GM18498 (cell line): ENCODE measurements around the gene OLR1.

ENCODE experiments used
- ATAC-seq: cut with Tn5 transposase; IDR thresholded peaks from one replicate; pipeline ENCODE4 v1.9.1; 2021; ENCODE audit warnings: mild to moderate bottlenecking, moderate library complexity; ENCODE audit not compliant: unreplicated experiment

The OLR1 gene

GRCh38 chr12:10154145-10154496, 17.8 kb downstream of the OLR1 start:
- peak; percentile 17 for ATAC-seq

DNA sequence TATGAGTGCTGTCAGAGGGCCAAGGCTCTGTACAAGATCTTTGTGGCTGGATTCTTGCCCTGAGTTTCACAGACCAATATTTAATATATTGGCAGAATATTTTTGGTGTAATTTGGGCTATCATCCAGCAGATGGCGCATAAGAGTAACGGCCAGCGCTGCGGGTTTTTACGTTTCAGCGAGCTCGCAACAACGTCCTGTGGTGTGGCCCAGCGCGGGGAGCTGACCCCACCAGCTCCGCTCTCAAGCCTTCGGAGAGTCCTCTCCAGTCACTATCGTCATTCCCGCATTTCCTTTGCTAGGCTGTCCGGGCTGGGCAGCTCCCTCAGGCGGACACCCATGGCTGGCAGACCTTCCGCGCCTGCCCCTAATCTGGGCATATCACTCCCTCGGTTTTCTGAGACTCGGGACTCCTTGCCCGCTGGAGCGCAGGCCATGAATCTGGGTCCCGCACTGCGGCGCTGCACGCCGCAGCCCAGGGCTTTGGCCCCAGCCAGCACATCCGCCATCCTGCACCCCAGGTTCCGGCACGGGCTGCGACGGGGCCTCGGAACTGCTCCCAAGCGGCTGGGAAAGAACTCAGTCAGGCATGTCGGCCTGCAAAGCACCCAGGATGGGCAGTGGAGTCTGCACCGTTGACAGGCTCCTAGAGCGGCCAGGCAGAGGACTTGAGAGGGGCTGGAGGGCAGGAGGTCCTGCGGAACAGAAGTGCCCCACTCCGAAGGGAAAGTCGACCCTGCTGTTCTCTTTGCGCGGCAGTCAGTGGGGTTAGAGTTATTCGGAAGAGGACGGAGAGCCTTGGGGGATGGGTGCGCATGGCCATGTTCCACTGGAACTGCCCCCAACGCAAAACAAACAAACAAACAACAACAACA, 18.4 kb downstream of the OLR1 start:
- peak; percentile 69 for ATAC-seq

DNA sequence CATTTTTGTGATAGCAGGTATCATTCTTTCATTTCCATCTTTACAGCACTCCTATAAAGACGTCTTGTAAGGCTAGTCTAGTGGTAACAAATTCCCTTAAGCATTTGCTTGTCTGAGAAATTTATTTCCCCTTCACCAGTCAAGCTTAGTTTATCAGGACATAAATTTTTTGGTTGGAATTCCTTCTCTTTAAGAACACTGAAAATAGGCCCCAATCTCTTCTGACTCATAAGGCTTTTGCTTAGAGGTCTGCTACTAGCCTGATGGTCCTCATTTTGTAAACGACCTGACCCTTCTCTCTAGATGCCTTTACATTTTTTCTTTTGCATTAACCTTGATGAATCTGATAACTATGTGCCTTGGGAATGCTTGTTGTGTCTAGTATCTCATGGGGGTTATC, 20.3 kb downstream of the OLR1 start:
- no peak for ATAC-seq

- ATAC-seq: peak; percentile 80
Observed at GRCh38 chr12:10147714-10148403, 24.1 kb downstream of the OLR1 start.

DNA sequence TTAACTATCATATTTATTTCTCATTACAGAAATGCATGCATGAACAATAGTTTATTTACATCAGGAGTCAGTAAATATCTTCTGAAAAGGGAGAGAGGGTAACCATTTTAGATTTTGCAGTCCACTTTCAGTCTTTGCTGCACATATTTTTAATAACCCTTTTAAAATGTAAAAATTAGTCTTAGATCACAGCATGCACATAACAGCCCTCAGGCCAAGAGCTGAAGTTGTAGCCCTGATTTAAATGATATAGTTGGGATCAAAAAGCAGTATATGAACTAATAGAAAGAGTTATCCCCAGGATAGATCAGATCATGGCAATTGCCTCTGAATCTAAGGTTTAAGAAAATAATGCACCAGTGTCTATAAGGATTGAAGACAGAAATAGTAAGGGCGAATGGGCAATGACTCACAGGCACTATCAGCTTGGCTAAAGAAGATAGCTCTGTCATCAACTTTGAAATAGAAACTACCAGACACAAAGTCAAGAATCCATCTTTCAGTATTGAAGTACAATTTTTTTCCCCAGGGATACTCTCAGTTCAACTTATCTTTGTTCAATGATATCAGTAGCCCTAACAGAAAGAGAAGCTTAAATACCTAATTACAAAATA, 28.8 kb downstream of the OLR1 start:
- ATAC-seq: no peak

GRCh38 chr12:10140001-10140400, 31.9 kb downstream of the OLR1 start:
- no peak for ATAC-seq

DNA sequence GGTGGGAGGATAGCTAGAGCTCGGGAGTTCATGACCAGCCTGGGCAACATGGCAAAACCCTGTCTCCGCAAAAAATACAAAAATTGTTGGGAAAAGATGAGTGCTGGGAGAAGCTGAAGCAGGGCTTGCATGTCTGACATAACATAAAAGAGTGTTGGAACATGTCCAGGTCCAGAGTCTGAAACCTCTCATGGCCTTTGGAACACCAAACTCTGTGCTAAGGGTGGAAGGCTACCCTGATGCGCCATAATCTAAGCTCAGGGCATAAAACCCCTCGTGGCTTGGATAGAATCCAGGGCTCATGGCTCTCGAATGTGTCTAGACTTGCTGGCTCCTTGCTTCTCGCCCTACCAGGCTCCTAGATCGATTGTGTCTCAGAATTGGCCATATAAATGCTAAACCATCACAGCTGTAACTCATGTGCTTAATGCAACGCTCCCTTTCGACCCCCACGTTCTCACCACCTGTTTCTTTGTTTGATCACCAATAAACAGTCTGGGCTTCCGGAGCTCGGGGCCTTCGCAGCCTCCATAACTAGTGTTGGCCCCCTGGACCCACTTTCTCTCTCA, 35.2 kb downstream of the OLR1 start:
- no peak for ATAC-seq

DNA sequence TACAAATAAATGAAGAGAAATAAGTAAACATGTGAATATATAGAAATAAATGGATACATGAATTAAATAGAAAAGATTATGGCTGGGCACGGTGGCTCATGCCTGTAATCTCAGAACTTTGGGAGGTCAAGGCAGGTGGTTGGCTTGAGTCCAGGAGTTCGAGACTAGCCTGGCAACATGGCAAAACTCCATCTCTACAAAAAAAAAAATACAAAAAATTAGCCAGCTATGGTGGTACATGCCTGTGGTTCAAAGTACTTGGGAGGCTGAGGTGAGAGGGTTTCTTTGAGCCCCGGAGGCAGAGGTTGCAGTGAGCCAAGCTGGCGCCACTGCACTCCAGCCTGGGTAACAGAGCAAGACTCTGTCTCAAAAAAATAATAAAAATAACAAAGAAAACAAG, 36.8 kb downstream of the OLR1 start:
- ATAC-seq: no peak

DNA sequence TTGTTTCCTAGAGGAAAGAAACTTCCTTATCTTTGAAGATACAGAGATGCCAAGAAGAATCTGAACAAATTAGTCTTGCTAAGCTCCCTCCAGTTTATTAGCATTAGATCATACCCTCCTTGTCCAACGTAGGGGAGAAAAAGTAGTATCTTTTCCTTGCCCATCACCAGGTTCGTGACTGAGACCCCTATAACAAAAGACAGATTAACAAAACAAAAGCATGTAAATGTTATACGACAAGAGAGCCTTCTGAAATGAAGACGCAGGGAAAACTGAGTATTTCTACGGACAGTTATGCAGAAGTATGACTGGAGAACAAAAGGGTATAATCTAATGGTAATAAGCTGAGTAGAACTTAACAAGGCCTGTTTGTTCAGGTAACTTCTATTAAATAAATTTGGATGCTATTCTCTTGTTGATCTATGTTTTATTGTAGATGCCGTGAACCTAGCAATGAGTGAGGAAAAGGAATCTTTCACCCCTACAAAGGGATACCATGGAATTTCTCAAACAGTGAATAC, 39.0 kb downstream of the OLR1 start:
- ATAC-seq: no peak

GRCh38 chr12:10131111-10131690, 40.7 kb downstream of the OLR1 start:
- no peak for ATAC-seq

DNA sequence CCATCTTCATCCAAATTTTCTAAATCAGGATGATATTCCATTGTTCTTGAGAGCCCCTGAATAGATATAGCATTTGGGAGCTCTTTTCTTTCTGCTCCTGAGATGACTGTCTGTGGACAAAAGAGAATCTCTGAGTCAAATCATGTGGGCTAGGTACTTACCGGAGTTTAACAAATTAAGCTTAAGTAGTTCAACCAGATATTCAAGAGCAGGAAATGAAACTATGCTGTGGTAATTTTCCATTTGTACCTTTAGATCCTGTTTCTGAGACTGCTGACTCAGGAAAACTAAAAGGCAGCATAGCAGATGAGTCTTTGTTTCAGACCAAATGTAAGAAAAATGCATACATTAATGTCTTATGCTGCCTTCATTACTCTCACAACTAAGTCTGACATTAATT, 41.9 kb downstream of the OLR1 start, which contains the start of gene CLEC7A:
TSS of gene CLEC7A (minus strand) at position 158 of the 400 bp plus-strand sequence. CDS start at position 41, 117 bp downstream.
- ATAC-seq: no peak

DNA sequence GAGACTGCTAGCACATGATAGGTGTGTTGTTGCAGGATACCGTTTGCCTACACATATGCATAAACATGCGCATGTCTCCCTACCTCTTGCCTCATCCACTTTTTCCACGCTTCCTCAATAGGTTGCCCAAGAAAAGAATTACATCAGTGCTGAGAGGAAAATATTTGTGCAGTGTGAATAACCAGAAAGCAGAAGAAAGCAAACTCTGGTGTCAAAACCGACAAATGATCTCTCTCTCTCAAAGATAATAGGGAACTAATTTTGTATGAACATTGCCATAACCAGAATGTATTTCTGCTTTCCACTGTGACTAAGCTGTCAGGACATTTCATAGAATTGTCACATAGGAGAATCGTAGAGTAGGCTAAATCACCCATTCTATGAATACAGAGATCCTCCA, 43.2 kb downstream of the OLR1 start:
- no peak for ATAC-seq

GRCh38 chr12:10126413-10126812, 45.5 kb downstream of the OLR1 start:
- ATAC-seq: no peak

DNA sequence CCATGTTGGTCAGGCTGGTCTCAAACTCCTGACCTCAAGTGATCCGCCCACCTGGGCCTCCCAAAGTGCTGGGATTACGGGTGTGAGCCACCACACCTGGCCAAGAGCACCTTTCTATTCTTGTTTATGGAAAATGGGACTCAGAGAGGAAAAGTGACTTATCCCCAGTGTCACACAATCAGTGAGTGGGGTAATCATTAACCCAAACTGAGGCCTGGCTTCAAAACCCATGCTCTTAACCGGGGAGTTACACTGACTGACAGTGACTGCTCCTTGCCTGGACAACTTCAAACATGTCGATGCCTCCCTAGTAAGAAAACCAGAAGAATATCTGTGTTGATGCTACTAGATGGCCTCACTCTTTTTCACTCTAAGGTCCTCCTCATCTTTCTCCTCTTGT, 49.2 kb downstream of the OLR1 start:
- ATAC-seq: no peak

- ATAC-seq: no peak
Observed at GRCh38 chr12:10121278-10121677, 50.7 kb downstream of the OLR1 start.

DNA sequence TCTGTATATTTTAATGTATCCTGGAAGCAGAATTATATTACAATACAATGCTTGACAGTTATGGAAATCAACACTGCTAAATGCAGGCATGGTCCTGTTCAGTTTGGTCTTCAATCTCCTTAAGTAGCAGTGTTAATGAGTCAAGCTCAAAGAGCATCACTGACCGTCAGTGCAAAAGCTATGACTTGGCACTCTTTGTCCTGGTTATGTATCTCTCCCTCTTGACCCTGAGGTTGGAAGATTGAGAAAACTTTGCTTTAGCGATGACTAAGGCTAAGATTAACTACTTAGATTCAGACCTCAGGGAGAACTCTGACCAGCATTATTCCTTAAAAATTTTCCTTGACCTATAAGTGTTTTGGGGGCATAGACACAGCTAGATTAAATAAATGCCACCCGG, 52.9 kb downstream of the OLR1 start:
- no peak for ATAC-seq

DNA sequence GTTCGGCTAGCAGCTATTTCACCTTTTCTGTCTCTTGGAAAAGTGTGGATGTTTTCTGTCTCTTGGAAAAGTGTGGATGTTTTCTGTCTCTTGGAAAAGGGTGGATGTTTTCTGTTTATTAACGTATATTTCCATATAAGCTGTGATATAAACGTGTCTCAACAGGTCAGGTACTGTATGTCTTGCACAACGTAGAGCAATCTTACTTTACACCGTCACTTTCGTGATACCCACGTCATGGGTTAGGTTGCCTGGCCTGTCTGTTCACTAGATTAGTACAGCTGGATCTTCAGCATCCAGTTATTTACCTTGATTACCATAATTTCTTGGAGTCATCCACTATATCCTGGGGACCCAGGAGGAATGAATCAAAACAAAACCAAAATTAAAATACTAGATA, 56.0 kb downstream of the OLR1 start:
- no peak for ATAC-seq

DNA sequence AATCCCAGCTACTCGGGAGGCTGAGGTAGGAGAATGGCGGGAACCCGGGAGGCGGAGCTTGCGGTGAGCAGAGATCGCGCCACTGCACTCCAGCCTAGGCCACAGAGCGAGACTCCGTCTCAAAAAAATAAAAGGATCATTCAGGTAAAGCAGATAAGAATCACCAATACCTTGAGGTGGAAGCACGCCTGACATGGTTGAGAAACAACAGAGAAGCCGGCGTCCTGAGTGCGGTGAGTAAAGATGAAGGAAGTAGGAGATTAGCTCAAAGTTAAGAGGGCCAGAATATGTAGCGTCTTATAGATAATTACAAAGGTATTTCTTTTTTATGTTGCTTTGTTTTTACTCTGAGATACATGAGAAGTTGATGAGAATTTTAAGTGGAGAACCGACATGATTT, 56.6 kb downstream of the OLR1 start:
- ATAC-seq: no peak

- no peak for ATAC-seq
Observed at GRCh38 chr12:10113920-10114319, 58.0 kb downstream of the OLR1 start.

GRCh38 chr12:10113075-10113474, 58.9 kb downstream of the OLR1 start:
- ATAC-seq: no peak

DNA sequence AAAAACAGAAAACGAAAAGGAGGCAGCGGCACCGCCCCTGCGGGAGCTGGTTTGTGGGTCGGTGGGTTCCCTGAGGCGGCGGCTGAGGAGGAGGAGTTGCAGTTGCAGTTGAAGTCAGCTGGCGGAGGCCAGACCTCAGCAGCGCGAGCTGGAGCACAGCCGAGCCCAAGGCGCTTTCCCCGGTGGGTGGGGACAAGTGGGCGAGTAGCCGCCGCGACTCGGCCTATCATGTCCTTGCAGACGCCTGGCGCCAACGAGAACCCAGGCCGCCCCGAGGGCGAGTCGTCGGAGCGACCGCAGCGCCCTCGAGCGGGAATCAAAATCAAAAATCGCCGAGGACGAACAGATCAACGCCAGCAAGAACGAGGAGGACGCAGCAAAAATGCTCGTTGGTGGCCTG, 60.5 kb downstream of the OLR1 start:
- no peak for ATAC-seq
